NCI-H524 treated with DMSO at 0.1 percent for 48 hours (cell line): ENCODE measurements around the gene PRAMEF5.
"Not testable (repeated sequence)": the region's sequence is repeated elsewhere in the genome, so short reads cannot be mapped to it uniquely, and the experiment has no call there.

Source experiments
- DNase-seq: peaks from one replicate; lab custom pipeline; 2025; lab: John Stamatoyannopoulos, UW

PRAMEF5 gene

GRCh38 chr1:13277016-13277415 lies 23.0 kb downstream of the PRAMEF5 start:
- DNase-seq = not testable (repeated sequence)

DNA sequence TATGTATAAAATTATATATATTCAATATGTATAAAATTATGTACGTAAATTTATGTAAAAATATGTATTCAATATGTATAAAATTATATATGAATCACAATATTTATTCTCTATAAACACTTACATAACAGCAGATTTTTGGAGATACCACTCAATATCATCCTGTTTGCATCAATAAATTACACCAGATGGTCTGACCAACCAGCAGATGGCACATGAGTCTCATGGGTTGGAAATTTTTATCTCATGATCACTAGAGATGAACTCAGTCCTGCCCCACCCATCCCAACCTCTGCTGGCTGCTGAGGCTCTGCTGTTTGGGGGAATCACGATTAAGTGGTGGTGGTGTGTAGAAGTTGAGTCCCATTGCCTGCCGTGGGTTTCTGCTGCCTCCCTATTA lies 25.6 kb downstream of the PRAMEF5 start:
- DNase-seq = not testable (repeated sequence)

DNA sequence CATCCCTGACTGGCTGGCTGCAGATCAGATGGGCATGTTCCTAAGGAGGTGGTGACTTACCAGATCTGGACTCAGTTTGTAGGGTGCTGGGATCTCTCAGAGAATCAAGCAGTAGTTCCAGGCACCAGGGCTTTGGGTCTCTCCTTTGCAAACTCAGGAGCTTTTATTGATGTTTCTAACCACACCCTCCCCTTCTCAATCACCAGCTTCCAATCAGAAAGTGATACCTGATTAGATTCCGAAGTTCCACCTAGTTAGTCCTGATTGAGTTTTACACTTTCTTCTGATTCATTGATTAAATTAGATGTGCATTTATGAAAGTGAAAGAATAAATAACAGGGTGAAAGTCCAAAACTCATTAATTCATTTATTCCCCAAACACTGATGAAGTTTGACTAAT lies 31.0 kb downstream of the PRAMEF5 start, which contains the start of gene PRAMEF8:
Gene PRAMEF8 (minus strand): TSS at position 101 of the 400 bp plus-strand sequence. CDS start 1,046 bp downstream, outside the sequence.
- not testable (repeated sequence) for DNase-seq

DNA sequence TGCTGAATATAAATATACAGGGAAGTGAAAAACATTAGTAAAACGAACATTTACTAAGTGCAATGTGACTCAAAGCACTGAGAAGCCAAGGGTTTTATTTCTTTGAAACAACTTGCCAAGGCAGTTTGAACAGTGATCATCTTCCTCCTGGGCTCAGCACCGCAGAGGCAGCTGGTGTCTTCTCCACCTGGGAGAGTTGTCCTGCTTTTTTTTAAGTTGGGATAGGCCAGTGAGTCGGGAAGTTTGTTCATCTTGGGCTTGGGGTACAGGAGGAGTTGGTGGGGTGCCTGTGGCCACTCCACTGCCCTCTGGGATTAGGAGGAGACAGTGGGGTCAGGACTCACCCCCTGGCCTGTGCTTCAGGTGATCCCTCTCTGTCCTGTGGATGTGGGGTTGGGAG lies 35.0 kb downstream of the PRAMEF5 start:
- DNase-seq = not testable (repeated sequence)

DNA sequence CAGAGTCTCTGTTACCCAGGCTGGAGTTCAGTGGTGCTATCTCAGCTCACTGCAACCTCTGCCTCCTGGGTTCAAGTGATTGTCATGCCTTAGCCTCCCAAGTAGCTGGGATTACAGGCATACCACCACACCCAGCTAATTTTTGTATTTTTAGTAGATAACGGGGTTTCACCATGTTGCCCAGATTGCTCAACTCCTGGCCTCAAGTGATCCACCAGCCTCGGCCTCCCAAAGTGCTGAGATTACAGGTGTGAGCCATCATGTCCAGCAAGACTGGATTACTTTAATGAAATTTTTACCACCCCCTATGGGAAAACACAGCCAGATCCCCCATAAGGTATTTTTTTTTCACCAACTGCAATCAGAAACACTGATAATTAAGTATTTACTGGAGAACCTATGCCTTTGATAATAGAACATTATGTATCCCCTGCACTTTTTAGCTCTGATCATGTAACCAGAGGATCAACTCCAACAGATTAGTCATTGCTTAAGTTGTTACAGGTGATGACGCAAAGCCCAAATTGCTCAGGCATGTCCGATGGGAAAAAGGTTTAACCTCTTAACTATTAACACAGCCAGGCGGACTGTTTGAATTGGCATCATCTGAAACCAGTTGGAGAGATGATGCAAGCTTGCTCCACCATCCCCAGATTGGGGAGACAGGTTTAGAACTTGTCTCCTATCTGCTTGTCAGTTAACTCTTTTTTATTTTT lies 43.4 kb downstream of the PRAMEF5 start:
- DNase-seq = not testable (repeated sequence)

GRCh38 chr1:13298699-13299098 lies 44.7 kb downstream of the PRAMEF5 start:
- DNase-seq = not testable (repeated sequence)

DNA sequence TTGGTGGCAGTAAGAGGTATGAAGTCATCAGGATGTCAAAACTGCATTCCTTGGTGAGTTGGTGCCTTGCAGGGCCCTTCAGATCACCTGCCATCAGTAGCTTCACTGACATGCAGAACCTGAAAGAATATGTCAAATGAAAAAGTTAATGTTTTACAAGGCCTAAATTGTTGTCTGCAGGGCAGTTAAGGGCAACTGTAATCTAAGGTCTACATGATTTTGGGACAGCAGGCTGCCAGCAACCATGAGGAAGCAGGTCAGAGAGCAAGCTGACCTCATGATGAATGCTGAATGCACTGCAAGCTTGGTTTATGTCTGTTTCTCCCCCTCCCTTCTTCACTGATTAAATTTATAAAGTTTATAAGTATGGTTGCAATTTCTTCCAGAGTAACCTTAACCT lies 48.2 kb downstream of the PRAMEF5 start:
- DNase-seq = not testable (repeated sequence)

DNA sequence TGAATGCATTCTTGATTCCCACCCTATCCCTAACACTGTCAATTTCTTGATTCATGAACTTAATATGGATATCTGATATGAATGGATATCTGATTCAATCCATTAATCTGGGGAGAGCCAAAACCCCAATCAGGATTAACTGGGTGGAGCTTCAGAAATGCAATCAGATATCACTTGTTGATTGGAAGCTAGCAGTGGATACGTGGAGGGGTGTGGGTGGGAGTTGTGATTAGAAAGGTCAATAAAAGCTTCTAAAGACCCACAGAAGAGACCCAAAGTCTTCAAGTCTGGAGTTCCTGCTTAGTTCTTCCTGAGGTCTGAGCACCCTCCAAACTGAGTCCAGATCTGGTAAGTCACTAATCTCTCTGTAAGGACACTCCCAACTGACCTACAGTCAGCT lies 49.2 kb downstream of the PRAMEF5 start, which contains the start of gene PRAMEF33:
Gene PRAMEF33 (plus strand): TSS at position 301 of the 400 bp plus-strand sequence. CDS start 2,416 bp downstream, outside the sequence.
- not testable (repeated sequence) for DNase-seq
